Thymus (tissue), 11 donors: Measurements from ENCODE around the gene KCNJ4. TPM values are rescaled to one million over a fixed set of nuclear protein-coding genes. Genes with fewer than 3 reads are reported as not detected.
"Not testable (repeated sequence)": the region's sequence is repeated elsewhere in the genome, so short reads cannot be mapped to it uniquely, and the experiment has no call there.

Experiments used
- DNase-seq, 9 donors: peaks; one replicate each; pipeline ENCODE4 v3.0.0-alpha.2; 2013; ENCODE audit warnings: low spot score in 9 of 9, low read depth in 6 of 9, missing footprints in 1 of 9
- H3K27ac ChIP-seq, 2 donors: one replicate each; pipeline ENCODE4 v1.5.1; 2013; ENCODE audit warnings: control low read depth in 1 of 2, low read depth in 1 of 2, low read length in 1 of 2, mild to moderate bottlenecking in 1 of 2, moderate library complexity in 1 of 2
- H3K27me3 ChIP-seq, 2 donors: one replicate each; pipeline ENCODE4 v1.5.1; 2013; ENCODE audit warnings: low read length in 1 of 2; ENCODE audit not compliant: control insufficient read depth in 2 of 2, insufficient read depth in 1 of 2
- H3K36me3 ChIP-seq, 2 donors: one replicate each; pipeline ENCODE4 v1.5.1; 2013; ENCODE audit warnings: low read length in 1 of 2, mild to moderate bottlenecking in 1 of 2, moderate library complexity in 1 of 2; ENCODE audit not compliant: control insufficient read depth in 2 of 2, insufficient read depth in 2 of 2
- H3K4me1 ChIP-seq, 2 donors: one replicate each; pipeline ENCODE4 v1.5.1; 2013; ENCODE audit warnings: low read length in 2 of 2; ENCODE audit not compliant: control insufficient read depth in 2 of 2, insufficient read depth in 2 of 2
- H3K4me3 ChIP-seq, 2 donors: one replicate each; pipeline ENCODE4 v1.5.1; 2013; ENCODE audit warnings: low read length in 2 of 2, control low read depth in 1 of 2, mild to moderate bottlenecking in 1 of 2
- H3K9me3 ChIP-seq, 2 donors: one replicate each; pipeline ENCODE4 v1.5.1; 2013; ENCODE audit warnings: low read length in 1 of 2, mild to moderate bottlenecking in 1 of 2; ENCODE audit not compliant: control insufficient read depth in 2 of 2, insufficient read depth in 1 of 2
- WGBS: extraction: QIAGEN DNeasy Blood & Tissue Kit; methylation state at CpG from one replicate; pipeline ENCODE4 v1.1.7; 2013; 5-methylcytosine and 5-hydroxymethylcytosine counted together
- polyA plus RNA-seq: library from polyadenylated mRNA; stranded (reverse); fragments of 200-250 nt; gene quantifications from one replicate; pipeline ENCODE4 v1.2.3, GENCODE V29; 2013
- total RNA-seq: library from RNA; stranded (reverse); fragments of 120-200 nt; gene quantifications from one replicate; pipeline ENCODE4 v1.2.4, GENCODE V29; 2013
- donor health status: healthy.

KCNJ4 gene
- total and polyA plus RNA-seq, 2 donors = 0.32 to 0.66 TPM

- H3K4me3 ChIP-seq = no peak overlapping the region
- no peak for DNase-seq
Measured at GRCh38 chr22:38479096-38479837, 24.3 kb upstream of the KCNJ4 start.

GRCh38 chr22:38477585-38477984 lies 22.6 kb upstream of the KCNJ4 start:
- no peaks in the 10 kb centered on the region for H3K4me1 ChIP-seq
- H3K4me3 ChIP-seq = no peak overlapping the region
- no peaks in the 10 kb centered on the region for H3K9me3 ChIP-seq
- H3K27ac ChIP-seq = no peak overlapping the region
- H3K36me3 ChIP-seq = peaks cover 25 to 31% of the 10 kb centered on the region in 2 donors
- DNase-seq = no peak
- 94% methylated on average over 1 of the region's 1 CpG for WGBS
- H3K27me3 ChIP-seq = no peaks in the 10 kb centered on the region

More at GRCh38 chr22:38479096-38479837, 24.3 kb upstream of the KCNJ4 start:
- no peaks in the 10 kb centered on the region for H3K9me3 ChIP-seq
- WGBS = 84% methylated on average over 7 of the region's 7 CpGs
- H3K4me1 ChIP-seq = no peaks in the 10 kb centered on the region
- H3K27ac ChIP-seq = no peak overlapping the region
- H3K27me3 ChIP-seq = no peaks in the 10 kb centered on the region
- peaks cover 42 to 48% of the 10 kb centered on the region in 2 donors for H3K36me3 ChIP-seq

GRCh38 chr22:38474003-38474607 lies 19.1 kb upstream of the KCNJ4 start:
- Histone ChIP-seq H3K9me3 (no peaks in the 10 kb centered on the region), H3K36me3 (peaks cover 0 to 2% of the 10 kb centered on the region in 2 donors), H3K27me3 (peaks cover 0 to 7% of the 10 kb centered on the region in 2 donors), H3K27ac (no peak overlapping the region), H3K4me1 (no peaks in the 10 kb centered on the region), H3K4me3 (no peak overlapping the region)
- 92% methylated on average over 10 of the region's 10 CpGs for WGBS
- no peak for DNase-seq

GRCh38 chr22:38471237-38471636 lies 16.2 kb upstream of the KCNJ4 start:
- H3K4me1 ChIP-seq = peaks cover 7 to 10% of the 10 kb centered on the region in 2 donors
- H3K4me3 ChIP-seq = no peak overlapping the region
- no peak overlapping the region for H3K27ac ChIP-seq
- H3K36me3 ChIP-seq = no peaks in the 10 kb centered on the region
- peaks cover 0 to 6% of the 10 kb centered on the region in 2 donors for H3K9me3 ChIP-seq
- 96% methylated on average over 11 of the region's 11 CpGs for WGBS
- DNase-seq = no peak
- H3K27me3 ChIP-seq = peaks cover 5 to 36% of the 10 kb centered on the region in 2 donors

- not testable (repeated sequence) for H3K36me3 ChIP-seq, DNase-seq, H3K27ac ChIP-seq, H3K9me3 ChIP-seq, H3K4me3 ChIP-seq
- Histone ChIP-seq H3K27me3 (peaks cover 5 to 47% of the 10 kb centered on the region in 2 donors), H3K4me1 (peaks cover 12 to 18% of the 10 kb centered on the region in 2 donors)
- 97% methylated on average over 10 of the region's 10 CpGs for WGBS
Measured at GRCh38 chr22:38470179-38470578, 15.2 kb upstream of the KCNJ4 start.

GRCh38 chr22:38469306-38469781 lies 14.3 kb upstream of the KCNJ4 start:
- peaks cover 0 to 6% of the 10 kb centered on the region in 2 donors for H3K9me3 ChIP-seq
- DNase-seq = no peak
- H3K4me1 ChIP-seq = peaks cover 12 to 18% of the 10 kb centered on the region in 2 donors
- peaks cover 5 to 47% of the 10 kb centered on the region in 2 donors for H3K27me3 ChIP-seq
- H3K4me3 ChIP-seq = no peak overlapping the region
- WGBS = 98% methylated on average over 6 of the region's 6 CpGs
- no peak overlapping the region for H3K27ac ChIP-seq
- no peaks in the 10 kb centered on the region for H3K36me3 ChIP-seq

GRCh38 chr22:38468443-38469305 lies 13.7 kb upstream of the KCNJ4 start:
- H3K36me3 ChIP-seq = no peaks in the 10 kb centered on the region
- no peak for DNase-seq
- peaks cover 5 to 50% of the 10 kb centered on the region in 2 donors for H3K27me3 ChIP-seq
- H3K4me1 ChIP-seq = peaks cover 13 to 23% of the 10 kb centered on the region in 2 donors
- WGBS = 75% methylated on average over 28 of the region's 28 CpGs
- peak overlapping the region in 1 of 2 donors; percentile 16 for H3K4me3 ChIP-seq
- H3K9me3 ChIP-seq = peaks cover 0 to 6% of the 10 kb centered on the region in 2 donors
- H3K27ac ChIP-seq = no peak overlapping the region

- no peak within 1 kb of the TSS for H3K27ac ChIP-seq
- DNase-seq = peak in 1 of 9 donors; percentile 24
- WGBS = 2% methylated on average over 53 of the region's 53 CpGs
Measured at GRCh38 chr22:38467904-38468442, 13.0 kb upstream of the KCNJ4 start, which contains the start of gene KDELR3. TSS of gene KDELR3 (plus strand) at chr22:38468096. CDS start at chr22:38468234, 138 bp downstream.

More at GRCh38 chr22:38467904-38468442, 13.0 kb upstream of the KCNJ4 start, which contains the start of gene KDELR3:
- peaks cover 5 to 54% of the 10 kb centered on the region in 2 donors for H3K27me3 ChIP-seq
- no peaks in the 10 kb centered on the region for H3K36me3 ChIP-seq
- peaks cover 20 to 30% of the 10 kb centered on the region in 2 donors for H3K4me1 ChIP-seq
- peak within 1 kb of the TSS; percentile 16 to 46 for H3K4me3 ChIP-seq
- H3K9me3 ChIP-seq = peaks cover 0 to 6% of the 10 kb centered on the region in 2 donors
